Esophagus muscularis mucosa (tissue), 3 donors: ENCODE results near the gene TTLL3.

Source experiments
- POLR2A ChIP-seq: fragments of 450-650 bp; IDR thresholded peaks from one replicate; pipeline ENCODE4 v1.6.1; 2017; ENCODE audit warnings: antibody characterized with exemption, moderate library complexity, mild to moderate bottlenecking, low read depth
- TF ChIP-seq, protein P1 (sequence below), 3 experiments: fragments of 200-600 bp in 2 of 3; fragments of 450-650 bp in 1 of 3; sonication (generic) in 2 of 3; IDR thresholded peaks; one replicate each; pipeline ENCODE4 v1.5.1; 2017 to 2019; ENCODE audit warnings: antibody characterized with exemption in 3 of 3, mild to moderate bottlenecking in 2 of 3, moderate library complexity in 1 of 3

DNA sequence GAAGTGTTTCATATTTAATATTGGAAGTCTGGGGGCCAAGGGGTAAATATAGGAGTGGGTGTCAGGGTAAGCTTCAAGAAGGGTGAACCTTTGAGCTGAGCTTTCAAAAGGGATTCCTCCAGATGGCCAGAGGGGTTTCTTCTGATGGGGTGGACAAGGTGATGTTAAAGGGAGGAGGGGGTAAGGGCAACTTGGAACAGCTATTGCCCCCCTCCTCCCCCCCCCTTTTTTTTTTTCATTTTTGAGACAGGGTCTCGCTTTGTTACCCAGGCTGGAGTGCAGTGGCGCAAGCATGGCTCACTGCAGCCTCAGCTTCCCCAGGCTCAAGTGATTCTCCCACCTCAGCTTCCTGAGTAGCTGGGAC lies 2.1 kb upstream of the TTLL3 start:
- no peak for TF ChIP-seq POLR2A
- TF ChIP-seq, protein P1, sequence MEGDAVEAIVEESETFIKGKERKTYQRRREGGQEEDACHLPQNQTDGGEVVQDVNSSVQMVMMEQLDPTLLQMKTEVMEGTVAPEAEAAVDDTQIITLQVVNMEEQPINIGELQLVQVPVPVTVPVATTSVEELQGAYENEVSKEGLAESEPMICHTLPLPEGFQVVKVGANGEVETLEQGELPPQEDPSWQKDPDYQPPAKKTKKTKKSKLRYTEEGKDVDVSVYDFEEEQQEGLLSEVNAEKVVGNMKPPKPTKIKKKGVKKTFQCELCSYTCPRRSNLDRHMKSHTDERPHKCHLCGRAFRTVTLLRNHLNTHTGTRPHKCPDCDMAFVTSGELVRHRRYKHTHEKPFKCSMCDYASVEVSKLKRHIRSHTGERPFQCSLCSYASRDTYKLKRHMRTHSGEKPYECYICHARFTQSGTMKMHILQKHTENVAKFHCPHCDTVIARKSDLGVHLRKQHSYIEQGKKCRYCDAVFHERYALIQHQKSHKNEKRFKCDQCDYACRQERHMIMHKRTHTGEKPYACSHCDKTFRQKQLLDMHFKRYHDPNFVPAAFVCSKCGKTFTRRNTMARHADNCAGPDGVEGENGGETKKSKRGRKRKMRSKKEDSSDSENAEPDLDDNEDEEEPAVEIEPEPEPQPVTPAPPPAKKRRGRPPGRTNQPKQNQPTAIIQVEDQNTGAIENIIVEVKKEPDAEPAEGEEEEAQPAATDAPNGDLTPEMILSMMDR (IDR thresholded peaks at IDR 0.05): no peak
